SK-N-SH (cell line): ENCODE data around the gene CHMP4A. TPM values are rescaled to one million over a fixed set of nuclear protein-coding genes. Genes with fewer than 3 reads are reported as not detected.

Experiments used
- CTCF ChIA-PET: fragments of 300-600, 350-600 bp; formaldehyde crosslinking; extraction: SDS; loops from one replicate; lab custom pipeline; 2021; lab: Yijun Ruan, JAX
- POLR2A ChIA-PET: fragments of 350-600 bp; sonication (Branson Sonifier 250); formaldehyde crosslinking; extraction: SDS; loops from one replicate; lab custom pipeline; 2020; ENCODE audit warnings: antibody characterized with exemption, inconsistent platforms; lab: Yijun Ruan, JAX
- DNase-seq: peaks from one replicate; pipeline ENCODE4 v3.0.0; 2012
- H2AFZ ChIP-seq: fragments of 200-600 bp; sonication (generic); 2 replicates; pipeline ENCODE4 v1.8.1; 2016; ENCODE audit warnings: antibody characterized with exemption, mild to moderate bottlenecking, low read depth
- H3F3A ChIP-seq: fragments of 200-600 bp; sonication (generic); replicated peaks from 2 replicates; pipeline ENCODE3; 2016; ENCODE audit warnings: antibody characterized with exemption, mild to moderate bottlenecking; ENCODE audit not compliant: insufficient read depth
- H3K27ac ChIP-seq, 2 experiments: fragments of 200-500 bp in 1 of 2; fragments of 200-600 bp in 1 of 2; sonication (Bioruptor generic) in 1 of 2; sonication (generic), shearing (Covaris generic) in 1 of 2; 2 replicates each; pipeline versions ENCODE4 v1.5.1 to v1.6.1; 2014 to 2016; ENCODE audit warnings: low read depth in 2 of 2, inconsistent platforms in 1 of 2, low read length in 1 of 2, mild to moderate bottlenecking in 1 of 2, mixed read lengths in 1 of 2
- H3K27me3 ChIP-seq: fragments of 200-600 bp; sonication (generic), shearing (Covaris generic); 2 replicates; pipeline ENCODE4 v1.6.1; 2016; ENCODE audit warnings: mixed run types; ENCODE audit not compliant: insufficient read depth
- H3K36me3 ChIP-seq, 2 experiments: fragments of 200-500 bp in 1 of 2; fragments of 200-600 bp in 1 of 2; sonication (Bioruptor generic) in 1 of 2; sonication (generic) in 1 of 2; replicated peaks in 1 of 2; 2 replicates each; pipeline versions ENCODE3 to v1.5.1; 2014 to 2016; ENCODE audit warnings: low read length in 1 of 2, mild to moderate bottlenecking in 1 of 2; ENCODE audit not compliant: insufficient read depth in 2 of 2, control insufficient read depth in 1 of 2
- H3K4me1 ChIP-seq, 2 experiments: fragments of 200-500 bp in 1 of 2; fragments of 200-600 bp in 1 of 2; sonication (Bioruptor generic) in 1 of 2; sonication (generic), shearing (Covaris generic) in 1 of 2; 2 replicates each; pipeline versions ENCODE4 v1.5.1 to v1.6.1; 2014 to 2016; ENCODE audit warnings: low read depth in 1 of 2, low read length in 1 of 2, mixed run types in 1 of 2; ENCODE audit not compliant: insufficient read depth in 2 of 2, control insufficient read depth in 1 of 2
- H3K4me2 ChIP-seq: fragments of 200-600 bp; sonication (generic), shearing (Covaris generic); 2 replicates; pipeline ENCODE4 v1.6.1; 2017; ENCODE audit warnings: mixed run types
- H3K4me3 ChIP-seq, 2 experiments: fragments of 200-500 bp in 1 of 2; fragments of 200-600 bp in 1 of 2; sonication (Bioruptor generic) in 1 of 2; sonication (generic), shearing (Covaris generic) in 1 of 2; 2 replicates each; pipeline versions ENCODE4 v1.5.1 to v1.8.1; 2014 to 2016; ENCODE audit warnings: low read depth in 2 of 2, inconsistent platforms in 1 of 2, low read length in 1 of 2, mild to moderate bottlenecking in 1 of 2, mixed read lengths in 1 of 2, moderate library complexity in 1 of 2
- H3K79me2 ChIP-seq: fragments of 200-600 bp; sonication (generic); 2 replicates; pipeline ENCODE4 v1.8.1; 2017; ENCODE audit warnings: mild to moderate bottlenecking; ENCODE audit not compliant: insufficient read depth
- H3K9ac ChIP-seq: fragments of 200-600 bp; sonication (generic); 2 replicates; pipeline ENCODE4 v1.6.1; 2017; ENCODE audit warnings: mixed run types
- H3K9me2 ChIP-seq: fragments of 200-600 bp; sonication (generic); 2 replicates; pipeline ENCODE4 v1.6.1; 2017; ENCODE audit warnings: mixed run types
- H3K9me3 ChIP-seq: fragments of 200-600 bp; sonication (generic); 2 replicates; pipeline ENCODE4 v1.6.1; 2017; ENCODE audit warnings: mixed run types, mild to moderate bottlenecking, moderate library complexity
- H4K20me1 ChIP-seq: fragments of 200-600 bp; sonication (generic); 2 replicates; pipeline ENCODE4 v1.6.1; 2017; ENCODE audit warnings: mild to moderate bottlenecking, mixed run types; ENCODE audit not compliant: insufficient read depth
- CHD2 ChIP-seq: fragments of 150-350 bp; IDR thresholded peaks from 2 replicates; pipeline ENCODE4 v1.6.1; 2018; ENCODE audit warnings: low read length; ENCODE audit not compliant: partially characterized antibody
- ELF1 ChIP-seq: IDR thresholded peaks from 2 replicates; pipeline ENCODE4 v1.4.0; 2012
- EP300 ChIP-seq, 2 experiments: IDR thresholded peaks; 2 replicates each; pipeline versions ENCODE4 v1.4.0 to v1.6.1; 2012; ENCODE audit warnings: borderline replicate concordance in 1 of 2, low read depth in 1 of 2, low read length in 1 of 2
- EZH2phosphoT487 ChIP-seq: fragments of 200-600 bp; sonication (generic); IDR thresholded peaks from 2 replicates; pipeline ENCODE4 v1.6.1; 2017; ENCODE audit warnings: low read depth, mixed run types, mild to moderate bottlenecking, antibody characterized with exemption, moderate library complexity, borderline replicate concordance
- FOSL2 ChIP-seq: IDR thresholded peaks from 2 replicates; pipeline ENCODE4 v1.4.0; 2012; ENCODE audit warnings: low read depth, mild to moderate bottlenecking, moderate library complexity, borderline replicate concordance
- FOXJ3 ChIP-seq: sonication (generic); formaldehyde crosslinking; IDR thresholded peaks from 2 replicates; pipeline ENCODE4 v1.5.1; 2020; ENCODE audit warnings: mild to moderate bottlenecking, missing genetic modification reagents
- GABPA ChIP-seq: IDR thresholded peaks from 2 replicates; pipeline ENCODE4 v1.4.0; 2012; ENCODE audit warnings: low read depth, mild to moderate bottlenecking
- GATA2 ChIP-seq: sonication (generic); formaldehyde crosslinking; IDR thresholded peaks from 2 replicates; pipeline ENCODE4 v1.5.0; 2020; ENCODE audit warnings: mild to moderate bottlenecking, missing genetic modification reagents
- MXI1 ChIP-seq: IDR thresholded peaks from 2 replicates; pipeline ENCODE4 v1.6.1; 2012; ENCODE audit warnings: mild to moderate bottlenecking, low read depth, low read length, improper control_type of control experiment
- NFIC ChIP-seq: IDR thresholded peaks from 2 replicates; pipeline ENCODE4 v1.4.0; 2012; ENCODE audit warnings: borderline replicate concordance
- NRF1 ChIP-seq: IDR thresholded peaks from 2 replicates; pipeline ENCODE4 v1.6.1; 2012; ENCODE audit warnings: low read depth, mild to moderate bottlenecking, low read length
- RAD21 ChIP-seq: IDR thresholded peaks from 2 replicates; pipeline ENCODE4 v1.6.1; 2012; ENCODE audit warnings: mild to moderate bottlenecking, low read length
- RXRA ChIP-seq: IDR thresholded peaks from 2 replicates; pipeline ENCODE4 v1.4.0; 2012; ENCODE audit warnings: low read depth, mild to moderate bottlenecking, borderline replicate concordance
- SIN3A ChIP-seq: IDR thresholded peaks from 2 replicates; pipeline ENCODE4 v1.6.1; 2012; ENCODE audit warnings: low read depth, mild to moderate bottlenecking, low read length, moderate library complexity, borderline replicate concordance
- TCF12 ChIP-seq: IDR thresholded peaks from 2 replicates; pipeline ENCODE4 v1.4.0; 2012
- TEAD4 ChIP-seq: IDR thresholded peaks from 2 replicates; pipeline ENCODE4 v1.4.0; 2012; ENCODE audit warnings: mild to moderate bottlenecking, borderline replicate concordance; ENCODE audit not compliant: insufficient read depth
- YY1 ChIP-seq: IDR thresholded peaks from 2 replicates; pipeline ENCODE4 v1.4.0; 2012; ENCODE audit warnings: low read depth, mild to moderate bottlenecking
- WGBS: methylation state at CpG from one replicate; pipeline ENCODE4 v1.1.6; 2017; ENCODE audit warnings: low lambda C conversion rate; 5-methylcytosine and 5-hydroxymethylcytosine counted together
- polyA plus RNA-seq, 3 experiments: library from polyadenylated mRNA; depleted of rRNA; stranded (reverse); fragments of >200 nt; gene quantifications; 2 replicates each; pipeline ENCODE4 v1.2.3, GENCODE V29; 2012
- TF ChIP-seq, protein P1 (sequence below): IDR thresholded peaks from 2 replicates; pipeline ENCODE4 v1.4.0; 2012; ENCODE audit warnings: low read depth, borderline replicate concordance
- TF ChIP-seq, protein P2 (sequence below): IDR thresholded peaks from 2 replicates; pipeline ENCODE4; 2012
- TF ChIP-seq, protein P3 (sequence below): IDR thresholded peaks from 2 replicates; pipeline ENCODE4 v1.4.0; 2012; ENCODE audit warnings: low read depth, borderline replicate concordance
- TF ChIP-seq, protein P4 (sequence below): fragments of 150-350 bp; IDR thresholded peaks from 2 replicates; pipeline ENCODE4 v1.6.1; 2017; ENCODE audit warnings: antibody characterized with exemption, low read length, low read depth, borderline replicate concordance

CHMP4A gene
- polyA plus RNA-seq, 1 of the 3 experiments (the other 2 are of a cell fraction): 92.4 TPM

DNA sequence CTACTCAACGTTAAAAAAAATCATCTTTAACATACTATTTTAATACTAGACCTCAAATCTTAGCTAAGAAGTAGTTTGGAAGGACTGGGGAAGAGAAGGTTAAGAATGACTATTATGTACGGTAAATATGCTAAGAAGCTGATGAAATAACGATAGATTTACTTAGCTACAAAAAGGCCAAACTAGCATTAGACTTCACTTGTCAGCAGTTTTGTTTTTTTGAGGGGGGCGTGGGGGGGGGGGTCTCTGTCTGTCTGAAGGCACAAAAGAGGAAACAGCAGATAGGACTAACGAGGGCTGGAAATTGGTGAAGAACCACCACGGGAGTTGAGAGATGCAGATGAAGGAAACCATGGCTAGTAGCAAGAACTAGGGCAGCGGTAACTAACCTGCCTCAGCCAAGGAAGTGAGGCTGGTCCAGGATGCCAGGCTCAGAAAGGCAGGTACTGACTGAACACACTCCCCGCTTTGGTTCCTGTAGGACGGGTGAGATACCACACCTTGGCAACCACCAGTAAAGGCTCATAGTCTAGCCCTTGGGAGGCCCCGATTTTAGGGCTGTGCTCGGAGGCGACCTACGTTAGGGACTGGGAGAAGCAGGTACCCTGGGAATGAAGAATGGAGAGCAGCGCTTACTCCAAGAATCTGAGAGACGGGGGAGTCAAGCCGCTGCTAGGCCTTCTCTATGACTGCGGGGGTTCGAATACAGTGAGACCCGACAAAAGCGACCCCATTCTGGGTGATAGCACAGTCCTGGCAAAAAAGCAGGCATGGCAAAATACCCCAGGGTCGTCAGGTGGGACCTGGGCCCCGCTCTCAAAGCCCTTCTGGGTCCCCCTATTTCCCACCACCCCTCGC lies 18.2 kb upstream of the CHMP4A start (continued):
- no peak for TF ChIP-seq FOSL2
- TF ChIP-seq MXI1: no peak
- no peak for TF ChIP-seq GATA2 (CRISPR knock-in tag)
- no peak for TF ChIP-seq CHD2
- no peak for TF ChIP-seq EP300 (IDR thresholded peaks at IDR 0.05; ENCODE audit: borderline replicate concordance in 1 of 2, low read depth in 1 of 2, low read length in 1 of 2)
- TF ChIP-seq, protein P1, sequence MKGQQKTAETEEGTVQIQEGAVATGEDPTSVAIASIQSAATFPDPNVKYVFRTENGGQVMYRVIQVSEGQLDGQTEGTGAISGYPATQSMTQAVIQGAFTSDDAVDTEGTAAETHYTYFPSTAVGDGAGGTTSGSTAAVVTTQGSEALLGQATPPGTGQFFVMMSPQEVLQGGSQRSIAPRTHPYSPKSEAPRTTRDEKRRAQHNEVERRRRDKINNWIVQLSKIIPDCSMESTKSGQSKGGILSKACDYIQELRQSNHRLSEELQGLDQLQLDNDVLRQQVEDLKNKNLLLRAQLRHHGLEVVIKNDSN: no peak
- TF ChIP-seq, protein P2, sequence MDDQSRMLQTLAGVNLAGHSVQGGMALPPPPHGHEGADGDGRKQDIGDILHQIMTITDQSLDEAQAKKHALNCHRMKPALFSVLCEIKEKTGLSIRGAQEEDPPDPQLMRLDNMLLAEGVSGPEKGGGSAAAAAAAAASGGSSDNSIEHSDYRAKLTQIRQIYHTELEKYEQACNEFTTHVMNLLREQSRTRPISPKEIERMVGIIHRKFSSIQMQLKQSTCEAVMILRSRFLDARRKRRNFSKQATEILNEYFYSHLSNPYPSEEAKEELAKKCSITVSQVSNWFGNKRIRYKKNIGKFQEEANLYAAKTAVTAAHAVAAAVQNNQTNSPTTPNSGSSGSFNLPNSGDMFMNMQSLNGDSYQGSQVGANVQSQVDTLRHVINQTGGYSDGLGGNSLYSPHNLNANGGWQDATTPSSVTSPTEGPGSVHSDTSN: no peak
- TF ChIP-seq, protein P3, sequence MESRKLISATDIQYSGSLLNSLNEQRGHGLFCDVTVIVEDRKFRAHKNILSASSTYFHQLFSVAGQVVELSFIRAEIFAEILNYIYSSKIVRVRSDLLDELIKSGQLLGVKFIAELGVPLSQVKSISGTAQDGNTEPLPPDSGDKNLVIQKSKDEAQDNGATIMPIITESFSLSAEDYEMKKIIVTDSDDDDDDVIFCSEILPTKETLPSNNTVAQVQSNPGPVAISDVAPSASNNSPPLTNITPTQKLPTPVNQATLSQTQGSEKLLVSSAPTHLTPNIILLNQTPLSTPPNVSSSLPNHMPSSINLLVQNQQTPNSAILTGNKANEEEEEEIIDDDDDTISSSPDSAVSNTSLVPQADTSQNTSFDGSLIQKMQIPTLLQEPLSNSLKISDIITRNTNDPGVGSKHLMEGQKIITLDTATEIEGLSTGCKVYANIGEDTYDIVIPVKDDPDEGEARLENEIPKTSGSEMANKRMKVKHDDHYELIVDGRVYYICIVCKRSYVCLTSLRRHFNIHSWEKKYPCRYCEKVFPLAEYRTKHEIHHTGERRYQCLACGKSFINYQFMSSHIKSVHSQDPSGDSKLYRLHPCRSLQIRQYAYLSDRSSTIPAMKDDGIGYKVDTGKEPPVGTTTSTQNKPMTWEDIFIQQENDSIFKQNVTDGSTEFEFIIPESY: no peak

DNA sequence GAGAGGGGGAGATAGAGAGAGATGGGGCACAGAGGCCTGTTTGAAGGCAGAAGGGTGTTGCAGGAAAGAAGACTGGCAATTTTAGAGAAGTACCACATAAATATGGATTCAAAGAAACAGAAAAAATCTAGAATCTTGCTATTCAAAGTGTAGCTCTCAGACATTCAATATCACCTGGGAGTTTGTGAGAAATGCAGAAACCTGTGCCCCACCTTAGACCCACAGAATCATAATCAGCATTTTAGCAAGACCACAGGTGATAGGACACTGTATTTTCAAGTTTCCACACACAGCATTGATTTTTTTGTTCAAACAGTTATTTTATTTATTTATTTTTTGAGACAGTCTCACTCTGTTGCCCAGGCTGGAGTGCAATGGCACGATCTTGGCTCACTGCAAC lies 15.6 kb upstream of the CHMP4A start:
- no peak overlapping the region for H2AFZ ChIP-seq
- H3K9me2 ChIP-seq: no peaks in the 10 kb centered on the region
- H3K27ac ChIP-seq: no peak overlapping the region
- H3K4me3 ChIP-seq: no peak overlapping the region
- H3K36me3 ChIP-seq: peaks cover 6 to 22% of the 10 kb centered on the region in 2 experiments
- H3K79me2 ChIP-seq: peaks cover 95% of the 10 kb centered on the region
- peaks cover 9% of the 10 kb centered on the region for H4K20me1 ChIP-seq
- H3F3A ChIP-seq: peaks cover 29% of the 10 kb centered on the region
- no peak for DNase-seq
- H3K27me3 ChIP-seq: no peaks in the 10 kb centered on the region
- ChIA-PET CTCF (interaction anchor here (0.8 to 2.1 kb wide), 2 partner anchors 13 to 68 kb away, joined by 3 to 11 read pairs; partner anchors contain the start of genes IRF9 and MDP1), POLR2A (no interaction called here)
- H3K9ac ChIP-seq: no peak overlapping the region
- no peaks in the 10 kb centered on the region for H3K9me3 ChIP-seq
- WGBS: 0% methylated on average over 1 of the region's 1 CpG
- H3K4me1 ChIP-seq: peaks cover 19 to 29% of the 10 kb centered on the region in 2 experiments; a peak in 3 of 4 replicates
- no peak overlapping the region for H3K4me2 ChIP-seq
- TF ChIP-seq, protein P1: no peak
- TF ChIP-seq FOXJ3 (CRISPR knock-in tag) (no peak), RAD21 (no peak), NRF1 (no peak), ELF1 (no peak), EZH2phosphoT487 (no peak), CHD2 (no peak), NFIC (no peak), TEAD4 (no peak), TCF12 (no peak), YY1 (no peak), GABPA (no peak), SIN3A (no peak), RXRA (no peak), EP300 (IDR thresholded peaks at IDR 0.05; ENCODE audit: borderline replicate concordance in 1 of 2, low read depth in 1 of 2, low read length in 1 of 2) (no peak)
- TF ChIP-seq, protein P3: no peak
- TF ChIP-seq, protein P4, sequence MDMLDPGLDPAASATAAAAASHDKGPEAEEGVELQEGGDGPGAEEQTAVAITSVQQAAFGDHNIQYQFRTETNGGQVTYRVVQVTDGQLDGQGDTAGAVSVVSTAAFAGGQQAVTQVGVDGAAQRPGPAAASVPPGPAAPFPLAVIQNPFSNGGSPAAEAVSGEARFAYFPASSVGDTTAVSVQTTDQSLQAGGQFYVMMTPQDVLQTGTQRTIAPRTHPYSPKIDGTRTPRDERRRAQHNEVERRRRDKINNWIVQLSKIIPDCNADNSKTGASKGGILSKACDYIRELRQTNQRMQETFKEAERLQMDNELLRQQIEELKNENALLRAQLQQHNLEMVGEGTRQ: no peak
